A673 (cell line): Measurements from ENCODE around the gene SRSF6.

Source experiments
- EZH2 ChIP-seq: fragments of 200-600 bp; sonication (generic); IDR thresholded peaks from 2 replicates; pipeline ENCODE4 v1.6.1; 2017; ENCODE audit warnings: borderline replicate concordance, low read depth, mild to moderate bottlenecking, mixed read lengths, antibody characterized with exemption, low read length; ENCODE audit not compliant: poor library complexity, severe bottlenecking
- TF ChIP-seq, protein P1 (sequence below): fragments of 300-800, 200-600 bp; sonication (generic); conservative IDR thresholded peaks from 2 replicates; pipeline ENCODE4 v1.5.1; 2017; ENCODE audit warnings: low read depth, mild to moderate bottlenecking, antibody characterized with exemption, low read length, moderate library complexity, mixed read lengths

DNA sequence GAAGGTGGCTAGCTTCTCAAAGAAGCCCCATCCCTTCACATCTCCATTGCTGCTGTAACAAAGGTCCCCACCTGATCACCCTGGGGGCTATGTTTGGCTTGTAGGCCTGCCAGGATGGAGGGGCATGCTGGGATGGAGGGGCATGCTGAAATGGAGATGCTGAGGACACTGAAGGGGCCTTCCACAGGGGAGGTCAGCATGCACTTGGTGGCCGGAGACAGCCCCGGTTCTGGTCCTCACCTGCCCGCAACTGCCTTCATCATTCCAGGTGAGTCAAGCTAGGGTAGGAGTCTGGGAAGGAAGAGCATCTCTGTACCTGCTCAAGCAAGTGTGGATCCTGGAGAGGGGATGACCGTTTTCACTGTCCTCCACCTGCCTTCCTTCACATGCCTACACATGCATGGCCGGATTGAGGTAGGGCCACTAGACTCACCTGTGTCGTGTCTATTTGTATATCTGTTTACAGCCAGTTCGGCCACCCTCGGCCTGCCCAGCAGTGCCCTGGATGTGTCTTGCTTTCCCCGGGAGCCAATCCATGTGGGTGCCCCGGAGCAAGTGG lies 55.8 kb downstream of the SRSF6 start:
- TF ChIP-seq, protein P1, sequence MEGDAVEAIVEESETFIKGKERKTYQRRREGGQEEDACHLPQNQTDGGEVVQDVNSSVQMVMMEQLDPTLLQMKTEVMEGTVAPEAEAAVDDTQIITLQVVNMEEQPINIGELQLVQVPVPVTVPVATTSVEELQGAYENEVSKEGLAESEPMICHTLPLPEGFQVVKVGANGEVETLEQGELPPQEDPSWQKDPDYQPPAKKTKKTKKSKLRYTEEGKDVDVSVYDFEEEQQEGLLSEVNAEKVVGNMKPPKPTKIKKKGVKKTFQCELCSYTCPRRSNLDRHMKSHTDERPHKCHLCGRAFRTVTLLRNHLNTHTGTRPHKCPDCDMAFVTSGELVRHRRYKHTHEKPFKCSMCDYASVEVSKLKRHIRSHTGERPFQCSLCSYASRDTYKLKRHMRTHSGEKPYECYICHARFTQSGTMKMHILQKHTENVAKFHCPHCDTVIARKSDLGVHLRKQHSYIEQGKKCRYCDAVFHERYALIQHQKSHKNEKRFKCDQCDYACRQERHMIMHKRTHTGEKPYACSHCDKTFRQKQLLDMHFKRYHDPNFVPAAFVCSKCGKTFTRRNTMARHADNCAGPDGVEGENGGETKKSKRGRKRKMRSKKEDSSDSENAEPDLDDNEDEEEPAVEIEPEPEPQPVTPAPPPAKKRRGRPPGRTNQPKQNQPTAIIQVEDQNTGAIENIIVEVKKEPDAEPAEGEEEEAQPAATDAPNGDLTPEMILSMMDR: no peak
- no peak for TF ChIP-seq EZH2
